GM10266 (cell line): ENCODE measurements around the gene ATRNL1.

Experiments used
- DNase-seq: peaks from one replicate; pipeline ENCODE4 v3.0.0; 2012; ENCODE audit errors: extremely low spot score
- TF ChIP-seq, protein P1 (sequence below): IDR thresholded peaks from 2 replicates; pipeline ENCODE4 v1.5.1; 2012; ENCODE audit warnings: mild to moderate bottlenecking, low read depth; ENCODE audit not compliant: control insufficient read depth, insufficient read depth; ENCODE audit errors: missing control alignments

Gene ATRNL1, protein sequence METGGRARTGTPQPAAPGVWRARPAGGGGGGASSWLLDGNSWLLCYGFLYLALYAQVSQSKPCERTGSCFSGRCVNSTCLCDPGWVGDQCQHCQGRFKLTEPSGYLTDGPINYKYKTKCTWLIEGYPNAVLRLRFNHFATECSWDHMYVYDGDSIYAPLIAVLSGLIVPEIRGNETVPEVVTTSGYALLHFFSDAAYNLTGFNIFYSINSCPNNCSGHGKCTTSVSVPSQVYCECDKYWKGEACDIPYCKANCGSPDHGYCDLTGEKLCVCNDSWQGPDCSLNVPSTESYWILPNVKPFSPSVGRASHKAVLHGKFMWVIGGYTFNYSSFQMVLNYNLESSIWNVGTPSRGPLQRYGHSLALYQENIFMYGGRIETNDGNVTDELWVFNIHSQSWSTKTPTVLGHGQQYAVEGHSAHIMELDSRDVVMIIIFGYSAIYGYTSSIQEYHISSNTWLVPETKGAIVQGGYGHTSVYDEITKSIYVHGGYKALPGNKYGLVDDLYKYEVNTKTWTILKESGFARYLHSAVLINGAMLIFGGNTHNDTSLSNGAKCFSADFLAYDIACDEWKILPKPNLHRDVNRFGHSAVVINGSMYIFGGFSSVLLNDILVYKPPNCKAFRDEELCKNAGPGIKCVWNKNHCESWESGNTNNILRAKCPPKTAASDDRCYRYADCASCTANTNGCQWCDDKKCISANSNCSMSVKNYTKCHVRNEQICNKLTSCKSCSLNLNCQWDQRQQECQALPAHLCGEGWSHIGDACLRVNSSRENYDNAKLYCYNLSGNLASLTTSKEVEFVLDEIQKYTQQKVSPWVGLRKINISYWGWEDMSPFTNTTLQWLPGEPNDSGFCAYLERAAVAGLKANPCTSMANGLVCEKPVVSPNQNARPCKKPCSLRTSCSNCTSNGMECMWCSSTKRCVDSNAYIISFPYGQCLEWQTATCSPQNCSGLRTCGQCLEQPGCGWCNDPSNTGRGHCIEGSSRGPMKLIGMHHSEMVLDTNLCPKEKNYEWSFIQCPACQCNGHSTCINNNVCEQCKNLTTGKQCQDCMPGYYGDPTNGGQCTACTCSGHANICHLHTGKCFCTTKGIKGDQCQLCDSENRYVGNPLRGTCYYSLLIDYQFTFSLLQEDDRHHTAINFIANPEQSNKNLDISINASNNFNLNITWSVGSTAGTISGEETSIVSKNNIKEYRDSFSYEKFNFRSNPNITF (N-terminal part only)

DNA sequence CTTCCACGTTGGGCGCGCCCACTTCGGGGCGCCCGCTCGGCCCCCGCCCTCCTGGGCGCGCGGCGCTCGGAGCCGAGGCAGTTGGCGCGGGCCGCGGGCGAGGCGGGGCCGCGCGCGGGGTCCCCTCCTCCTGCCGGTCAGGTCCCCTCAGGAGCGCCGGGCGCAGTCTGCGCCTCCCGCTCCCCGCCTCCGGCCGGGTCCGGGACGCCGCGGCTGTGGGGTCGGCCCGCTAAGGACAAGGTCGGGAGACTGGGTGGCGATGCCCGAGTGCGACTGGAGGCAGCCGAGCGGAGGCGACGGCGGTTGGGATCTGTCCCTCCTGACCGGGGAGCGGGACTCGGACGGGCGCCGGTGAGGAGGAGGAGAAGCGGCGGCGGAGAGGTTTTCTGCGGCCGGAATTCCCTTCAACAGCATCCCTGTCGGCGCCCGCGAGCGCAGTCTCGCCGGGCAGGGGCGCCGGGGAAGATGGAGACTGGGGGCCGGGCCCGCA, at the start of gene ATRNL1:
Gene ATRNL1, plus strand, starts transcription at position 80 of the 490 bp plus-strand sequence. Its CDS starts 386 bp downstream, at position 466.
- peak; percentile 76 for DNase-seq
- TF ChIP-seq, protein P1, sequence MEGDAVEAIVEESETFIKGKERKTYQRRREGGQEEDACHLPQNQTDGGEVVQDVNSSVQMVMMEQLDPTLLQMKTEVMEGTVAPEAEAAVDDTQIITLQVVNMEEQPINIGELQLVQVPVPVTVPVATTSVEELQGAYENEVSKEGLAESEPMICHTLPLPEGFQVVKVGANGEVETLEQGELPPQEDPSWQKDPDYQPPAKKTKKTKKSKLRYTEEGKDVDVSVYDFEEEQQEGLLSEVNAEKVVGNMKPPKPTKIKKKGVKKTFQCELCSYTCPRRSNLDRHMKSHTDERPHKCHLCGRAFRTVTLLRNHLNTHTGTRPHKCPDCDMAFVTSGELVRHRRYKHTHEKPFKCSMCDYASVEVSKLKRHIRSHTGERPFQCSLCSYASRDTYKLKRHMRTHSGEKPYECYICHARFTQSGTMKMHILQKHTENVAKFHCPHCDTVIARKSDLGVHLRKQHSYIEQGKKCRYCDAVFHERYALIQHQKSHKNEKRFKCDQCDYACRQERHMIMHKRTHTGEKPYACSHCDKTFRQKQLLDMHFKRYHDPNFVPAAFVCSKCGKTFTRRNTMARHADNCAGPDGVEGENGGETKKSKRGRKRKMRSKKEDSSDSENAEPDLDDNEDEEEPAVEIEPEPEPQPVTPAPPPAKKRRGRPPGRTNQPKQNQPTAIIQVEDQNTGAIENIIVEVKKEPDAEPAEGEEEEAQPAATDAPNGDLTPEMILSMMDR, result no peak

DNA sequence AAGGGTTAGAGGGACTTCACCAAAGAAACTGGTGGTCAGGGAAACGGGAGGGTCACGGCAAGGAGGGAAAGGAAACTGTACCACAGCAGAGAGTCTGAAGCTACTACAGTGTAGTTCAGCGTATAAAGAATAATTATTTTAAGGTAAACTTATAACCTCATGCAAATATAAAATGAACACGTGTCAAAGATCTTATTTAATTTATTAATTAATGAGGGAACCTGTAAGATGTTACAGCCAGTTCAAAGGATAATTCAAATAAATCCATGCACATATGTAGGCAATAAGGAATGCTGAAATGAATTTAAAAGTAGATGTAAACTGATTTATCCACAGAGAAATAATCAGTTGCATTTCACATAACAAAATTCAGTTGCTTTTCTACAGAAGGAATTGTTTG, 49.4 kb upstream of the ATRNL1 start:
- TF ChIP-seq, protein P1, result no peak
- DNase-seq, result no peak

DNA sequence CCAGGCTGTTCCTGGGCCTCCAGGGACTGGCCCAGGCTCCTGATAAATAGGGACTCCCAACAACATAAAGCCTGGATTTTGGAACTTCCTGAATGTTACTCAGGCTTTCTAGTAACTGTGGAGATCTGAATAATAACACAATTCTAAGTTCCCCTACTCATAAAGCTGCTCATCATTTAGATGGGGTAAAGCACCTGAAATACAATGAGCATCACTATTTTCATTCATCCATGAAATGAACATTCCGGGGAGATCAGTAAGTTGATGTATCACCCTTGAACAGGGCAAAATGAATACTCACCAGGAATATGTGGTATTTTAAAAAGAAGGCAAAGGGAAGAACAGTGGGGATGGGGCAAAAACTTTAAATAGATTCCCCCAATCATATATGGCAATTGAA, 48.3 kb upstream of the ATRNL1 start:
- TF ChIP-seq, protein P1, result no peak
- DNase-seq, result no peak

DNA sequence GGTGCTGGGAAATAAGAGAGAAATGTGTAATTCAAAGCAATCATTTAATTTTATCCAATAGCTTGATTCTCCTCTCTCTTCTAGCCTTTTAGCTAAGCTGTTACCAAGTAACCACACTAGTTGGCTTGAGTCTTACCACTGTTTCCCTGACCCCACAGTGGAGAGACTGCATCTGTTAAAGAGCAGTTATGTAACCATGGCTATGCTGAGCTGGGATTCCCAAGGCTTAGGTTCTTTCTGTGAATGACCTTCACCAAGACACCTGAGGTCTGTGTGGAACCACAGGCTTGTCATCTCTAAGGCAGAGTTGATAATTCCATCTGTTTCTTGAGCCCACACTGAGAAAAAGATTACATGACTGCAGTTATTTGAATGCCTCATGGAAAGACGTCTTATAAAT, 47.7 kb upstream of the ATRNL1 start:
- no peak for DNase-seq
- TF ChIP-seq, protein P1, result no peak

DNA sequence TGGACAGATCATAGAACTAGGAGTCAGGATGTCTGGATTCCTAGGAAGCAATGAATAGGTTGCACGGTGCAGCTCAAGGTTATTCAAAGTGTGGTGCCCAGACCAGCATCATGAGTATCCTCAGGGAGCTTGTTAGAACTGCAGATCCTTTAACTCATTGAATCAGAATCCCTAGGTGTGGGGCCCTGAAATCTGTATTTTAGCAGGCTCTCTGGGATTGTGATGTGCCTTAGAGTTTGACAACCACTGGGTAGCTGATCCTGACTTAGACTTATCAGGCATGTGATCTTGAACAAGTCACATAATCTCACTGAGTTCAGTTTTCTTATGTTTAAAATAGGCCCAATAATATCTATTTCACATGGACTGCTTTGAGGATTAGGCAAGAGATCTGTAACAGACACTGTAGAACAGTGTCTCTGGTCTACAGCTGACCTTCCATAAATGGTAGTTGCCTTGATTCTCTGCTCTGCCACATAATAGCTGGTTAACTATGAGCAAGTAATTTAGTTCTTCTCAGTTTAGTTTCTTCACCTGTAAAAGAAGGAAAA, 46.4 kb upstream of the ATRNL1 start:
- TF ChIP-seq, protein P1, result no peak

DNA sequence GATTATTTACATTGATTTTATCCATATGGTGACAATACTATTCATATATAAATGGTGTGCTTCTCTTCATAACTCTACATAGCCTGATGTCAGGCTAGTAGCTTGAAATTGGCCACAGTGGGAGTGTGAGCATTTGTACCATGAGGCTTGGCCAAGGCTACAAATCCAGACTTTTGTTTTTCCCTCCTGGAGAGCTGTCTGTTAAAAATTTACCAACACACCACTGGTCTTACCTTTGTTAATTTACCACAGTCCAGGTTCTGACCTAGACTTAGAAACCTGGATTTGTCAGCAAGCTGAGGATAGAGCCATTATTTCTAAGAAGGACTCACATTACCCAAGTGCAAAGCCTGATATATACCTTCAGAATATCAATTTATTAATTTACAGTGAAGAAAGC, 45.5 kb upstream of the ATRNL1 start:
- no peak for DNase-seq
- TF ChIP-seq, protein P1, result no peak

More for the DNA sequence above, 46.4 kb upstream of the ATRNL1 start:
- DNase-seq, result no peak
